Neural progenitor cell (in vitro differentiated cells): ENCODE measurements around the gene COTL1. TPM values are rescaled to one million over a fixed set of nuclear protein-coding genes. Genes with fewer than 3 reads are reported as not detected.
A peak's percentile ranks its signal among the peaks of the same experiment; 100 is the strongest.

Source experiments
- DNase-seq: peaks from one replicate; pipeline ENCODE4 v3.0.0-alpha.2; 2016; ENCODE audit warnings: low spot score
- H2AFZ ChIP-seq: fragments of 200-600 bp; sonication (generic); replicated peaks from 2 replicates; pipeline ENCODE4 v1.6.1; 2016; ENCODE audit warnings: antibody characterized with exemption
- H3F3A ChIP-seq: fragments of 200-600 bp; sonication (generic); 2 replicates; pipeline ENCODE4 v1.6.1; 2016; ENCODE audit warnings: antibody characterized with exemption, low read depth
- H3K27ac ChIP-seq: fragments of 200-600 bp; sonication (generic); 2 replicates; pipeline ENCODE4 v1.5.1; 2016; ENCODE audit warnings: mild to moderate bottlenecking
- H3K27me3 ChIP-seq: fragments of 200-600 bp; sonication (generic); 2 replicates; pipeline ENCODE4 v1.6.1; 2016; ENCODE audit warnings: mild to moderate bottlenecking, moderate library complexity
- H3K36me3 ChIP-seq: fragments of 200-600 bp; sonication (generic); 2 replicates; pipeline ENCODE4 v1.5.1; 2016
- H3K4me1 ChIP-seq: fragments of 200-600 bp; sonication (generic); 2 replicates; pipeline ENCODE4 v1.6.1; 2016; ENCODE audit warnings: mixed run types
- H3K4me2 ChIP-seq: fragments of 200-600 bp; sonication (generic); 2 replicates; pipeline ENCODE4 v1.6.1; 2016
- H3K4me3 ChIP-seq: fragments of 200-600 bp; sonication (generic); 2 replicates; pipeline ENCODE4 v1.5.1; 2016
- H3K79me2 ChIP-seq: fragments of 200-600 bp; sonication (generic); 2 replicates; pipeline ENCODE4 v1.6.1; 2016; ENCODE audit warnings: low read depth
- H3K9ac ChIP-seq: fragments of 200-600 bp; sonication (generic); 2 replicates; pipeline ENCODE4 v1.6.1; 2016
- H3K9me3 ChIP-seq: fragments of 200-600 bp; sonication (generic); 2 replicates; pipeline ENCODE4 v1.5.1; 2016; ENCODE audit warnings: low read depth
- H4K20me1 ChIP-seq: fragments of 200-600 bp; sonication (generic); 2 replicates; pipeline ENCODE4 v1.6.1; 2016; ENCODE audit warnings: low read depth
- H3K27ac Mint-ChIP-seq: 3 replicates; pipeline ENCODE4 v1.8.0; 2021; ENCODE audit warnings: mixed read lengths
- H3K27me3 Mint-ChIP-seq: 2 replicates; pipeline ENCODE4 v1.8.0; 2022; ENCODE audit warnings: low read depth, mild to moderate bottlenecking, inconsistent platforms, moderate library complexity, mixed read lengths; ENCODE audit not compliant: insufficient read depth
- H3K36me3 Mint-ChIP-seq: 3 replicates; pipeline ENCODE4 v1.8.0; 2021; ENCODE audit warnings: mixed read lengths
- H3K4me1 Mint-ChIP-seq: 3 replicates; pipeline ENCODE4 v1.8.0; 2021; ENCODE audit warnings: mixed read lengths
- H3K4me3 Mint-ChIP-seq: 3 replicates; pipeline ENCODE4 v1.8.0; 2021; ENCODE audit warnings: mild to moderate bottlenecking, moderate library complexity, mixed read lengths
- H3K9me3 Mint-ChIP-seq: 3 replicates; pipeline ENCODE4 v1.8.0; 2020; ENCODE audit warnings: mixed read lengths
- CTCF ChIP-seq: fragments of 200-600 bp; sonication (generic); IDR thresholded peaks from 2 replicates; pipeline ENCODE4 v1.5.1; 2017; ENCODE audit warnings: antibody characterized with exemption, mild to moderate bottlenecking
- EZH2 ChIP-seq: fragments of 200-600 bp; sonication (generic); IDR thresholded peaks from 2 replicates; pipeline ENCODE4 v1.6.1; 2017; ENCODE audit warnings: antibody characterized with exemption, mild to moderate bottlenecking, moderate library complexity
- EZH2phosphoT487 ChIP-seq: fragments of 200-600 bp; sonication (generic); IDR thresholded peaks from 2 replicates; pipeline ENCODE4 v1.6.1; 2017; ENCODE audit warnings: antibody characterized with exemption
- total RNA-seq: library from RNA; depleted of rRNA; stranded (reverse); fragments of >200 nt; gene quantifications from 2 replicates; pipeline ENCODE4 v1.2.3, GENCODE V29; 2015; ENCODE audit warnings: low replicate concordance

Gene COTL1
- total RNA-seq, 1 donor from 2014 or later: 46.9 TPM

DNA sequence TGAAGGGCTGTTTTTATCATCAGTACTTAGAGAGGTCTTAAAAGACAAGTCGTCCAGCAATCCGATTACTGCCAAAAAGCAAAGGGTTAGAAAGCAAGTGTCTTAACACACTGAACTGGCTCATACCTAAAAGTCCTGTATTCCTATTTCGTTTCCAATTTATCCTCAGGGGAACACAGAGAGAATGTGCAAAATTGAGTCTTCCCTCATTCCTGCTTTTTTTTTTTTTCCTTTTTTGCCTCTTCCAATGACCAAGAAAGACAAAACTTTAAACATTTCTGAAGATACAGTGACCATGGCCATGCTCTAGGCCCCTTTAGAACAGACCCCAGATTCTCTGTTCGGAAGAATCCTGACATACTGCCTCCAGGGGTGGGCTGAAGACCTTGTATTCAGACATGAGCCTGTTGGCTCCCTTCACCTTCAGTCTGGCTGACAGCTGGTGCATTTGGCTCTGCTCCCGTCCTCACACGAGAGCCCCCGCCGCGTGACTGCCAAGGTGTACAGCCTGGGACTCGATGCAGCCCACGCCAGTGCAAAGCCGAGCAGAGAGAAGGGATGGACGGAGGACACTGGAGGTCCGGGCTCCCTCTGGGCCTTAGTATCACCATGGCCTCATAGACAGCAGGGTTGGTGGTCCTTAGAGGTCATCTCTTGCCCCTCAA is 47.0 kb downstream of the COTL1 start:
- Histone ChIP-seq H3K4me2 (no peak overlapping the region), H3K27me3 (no peaks in the 10 kb centered on the region), H3K4me3 (no peak overlapping the region), H3K4me1 (peaks cover 15% of the 10 kb centered on the region), H3K79me2 (no peaks in the 10 kb centered on the region), H3F3A (peaks cover 8% of the 10 kb centered on the region), H3K9me3 (no peaks in the 10 kb centered on the region), H3K36me3 (peaks cover 7% of the 10 kb centered on the region), H4K20me1 (no peaks in the 10 kb centered on the region), H3K27ac (no peak overlapping the region), H2AFZ (no peak overlapping the region), H3K9ac (no peak overlapping the region)
- TF ChIP-seq EZH2: no peak
- no peak for TF ChIP-seq EZH2phosphoT487
- TF ChIP-seq CTCF: no peak
- peaks cover 57% of the 10 kb centered on the region for H3K36me3 Mint-ChIP-seq
- H3K9me3 Mint-ChIP-seq: peaks cover 25% of the 10 kb centered on the region
- DNase-seq: no peak
- H3K4me1 Mint-ChIP-seq: peaks cover 25% of the 10 kb centered on the region
- H3K27ac Mint-ChIP-seq: peak overlapping the region; percentile 42
- H3K27me3 Mint-ChIP-seq: peaks cover 2% of the 10 kb centered on the region
- H3K4me3 Mint-ChIP-seq: no peak overlapping the region

GRCh38 chr16:84569382-84569987 is 48.4 kb downstream of the COTL1 start:
- Histone ChIP-seq H3K27me3 (no peaks in the 10 kb centered on the region), H3K79me2 (no peaks in the 10 kb centered on the region), H4K20me1 (no peaks in the 10 kb centered on the region), H3K36me3 (peaks cover 7% of the 10 kb centered on the region), H3K27ac (no peak overlapping the region), H3K9me3 (no peaks in the 10 kb centered on the region), H3K9ac (no peak overlapping the region), H2AFZ (no peak overlapping the region), H3K4me1 (peaks cover 15% of the 10 kb centered on the region), H3F3A (peaks cover 8% of the 10 kb centered on the region), H3K4me2 (no peak overlapping the region), H3K4me3 (no peak overlapping the region)
- H3K9me3 Mint-ChIP-seq: peaks cover 25% of the 10 kb centered on the region
- no peak overlapping the region for H3K27ac Mint-ChIP-seq
- H3K4me3 Mint-ChIP-seq: no peak overlapping the region
- no peak for TF ChIP-seq EZH2
- TF ChIP-seq CTCF: no peak
- TF ChIP-seq EZH2phosphoT487: no peak
- DNase-seq: no peak
- H3K36me3 Mint-ChIP-seq: peaks cover 66% of the 10 kb centered on the region
- H3K27me3 Mint-ChIP-seq: peaks cover 4% of the 10 kb centered on the region
- peaks cover 31% of the 10 kb centered on the region for H3K4me1 Mint-ChIP-seq

DNA sequence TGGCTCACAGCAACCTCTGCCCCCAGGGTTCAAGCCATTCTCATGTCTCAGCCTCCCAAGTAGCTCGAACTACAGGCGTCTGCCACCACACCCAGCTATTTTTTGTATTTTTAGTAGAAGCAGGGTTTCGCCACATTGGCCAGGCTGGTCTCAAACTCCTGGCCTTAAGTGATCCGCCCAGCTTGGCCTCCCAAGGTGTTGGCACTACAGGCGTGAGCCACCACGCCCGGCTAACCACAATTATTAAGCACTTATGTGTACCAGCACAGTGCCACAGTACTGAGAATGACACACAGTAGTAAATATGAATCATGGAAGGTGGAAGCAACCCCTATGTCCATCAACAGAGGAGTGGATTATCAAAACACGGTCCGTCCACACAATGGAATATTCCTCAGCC is 49.8 kb downstream of the COTL1 start:
- H3K4me1 ChIP-seq: peaks cover 15% of the 10 kb centered on the region
- H3K4me3 Mint-ChIP-seq: no peak overlapping the region
- no peaks in the 10 kb centered on the region for H3K79me2 ChIP-seq
- no peak overlapping the region for H3K4me3 ChIP-seq
- no peak overlapping the region for H2AFZ ChIP-seq
- no peaks in the 10 kb centered on the region for H4K20me1 ChIP-seq
- peaks cover 7% of the 10 kb centered on the region for H3K36me3 ChIP-seq
- no peak overlapping the region for H3K9ac ChIP-seq
- H3K27ac ChIP-seq: no peak overlapping the region
- H3K27me3 ChIP-seq: no peaks in the 10 kb centered on the region
- no peak for DNase-seq
- H3K4me2 ChIP-seq: no peak overlapping the region
- H3K27ac Mint-ChIP-seq: no peak overlapping the region
- H3F3A ChIP-seq: peaks cover 8% of the 10 kb centered on the region
- H3K27me3 Mint-ChIP-seq: peaks cover 2% of the 10 kb centered on the region
- no peaks in the 10 kb centered on the region for H3K9me3 ChIP-seq
- TF ChIP-seq EZH2phosphoT487 (no peak), EZH2 (no peak), CTCF (no peak)
- peaks cover 67% of the 10 kb centered on the region for H3K36me3 Mint-ChIP-seq
- H3K4me1 Mint-ChIP-seq: peaks cover 31% of the 10 kb centered on the region
- peaks cover 25% of the 10 kb centered on the region for H3K9me3 Mint-ChIP-seq
